B cell (primary cell): ENCODE results near the gene PRAC2. TPM values are rescaled to one million over a fixed set of nuclear protein-coding genes. Genes with fewer than 3 reads are reported as not detected.

Experiments
- ATAC-seq: fragments of 200-7000 bp; cut with Tn5 transposase; one replicate; pipeline ENCODE4 v1.10.0; 2021; ENCODE audit warnings: low read depth, mild to moderate bottlenecking, moderate number of reproducible peaks, moderate library complexity
- CTCF ChIA-PET: fragments of 350-600 bp; sonication (Branson Sonifier 250); formaldehyde crosslinking; loops from one replicate; lab custom pipeline; 2021; ENCODE audit warnings: antibody characterized with exemption, inconsistent platforms; lab: Charles Lee
- POLR2A ChIA-PET: fragments of 350-600 bp; sonication (Branson Sonifier 250); formaldehyde crosslinking; loops from one replicate; lab custom pipeline; 2021; ENCODE audit warnings: antibody characterized with exemption; lab: Charles Lee
- DNase-seq: peaks from one replicate; pipeline ENCODE4 v3.0.0; 2013
- H2AFZ ChIP-seq: 2 replicates; pipeline ENCODE4 v1.6.1; 2012; ENCODE audit warnings: mild to moderate bottlenecking, low read depth, low read length; ENCODE audit not compliant: insufficient read depth, poor library complexity, severe bottlenecking
- H3K27ac ChIP-seq, 2 donors: 1 replicate in 1 of 2; 2 replicates in 1 of 2; pipeline ENCODE4 v1.5.1; 2012 to 2013; ENCODE audit warnings: low read length in 2 of 2, mild to moderate bottlenecking in 2 of 2, moderate library complexity in 1 of 2
- H3K27me3 ChIP-seq, 4 experiments: fragments of 200-600 bp in 1 of 4; sonication (generic) in 1 of 4; replicated peaks in 1 of 4; 1 replicate in 2 of 4; 2 replicates in 2 of 4; pipeline versions ENCODE4 v1.6.1 to v1.7.0; 2013 to 2016; ENCODE audit warnings: low read length in 3 of 4, mild to moderate bottlenecking in 2 of 4, mixed read lengths in 1 of 4, moderate library complexity in 1 of 4; ENCODE audit not compliant: insufficient read depth in 4 of 4, control insufficient read depth in 3 of 4; ENCODE audit errors: control extremely low read depth in 1 of 4
- H3K36me3 ChIP-seq, 2 experiments: replicated peaks in 1 of 2; 1 replicate in 1 of 2; 2 replicates in 1 of 2; pipeline versions ENCODE4 v1.6.1 to v1.7.1; 2013; ENCODE audit warnings: low read length in 1 of 2; ENCODE audit not compliant: insufficient read depth in 2 of 2, control insufficient read depth in 1 of 2; ENCODE audit errors: control extremely low read depth in 1 of 2, extremely low read depth in 1 of 2
- H3K4me1 ChIP-seq, 2 donors: fragments of 200-600 bp in 1 of 2; sonication (generic) in 1 of 2; 1 replicate in 1 of 2; 2 replicates in 1 of 2; pipeline versions ENCODE4 v1.5.1 to v1.6.1; 2013 to 2017; ENCODE audit warnings: low read length in 2 of 2; ENCODE audit not compliant: control insufficient read depth in 2 of 2, insufficient read depth in 2 of 2
- H3K4me2 ChIP-seq: replicated peaks from 2 replicates; pipeline ENCODE3; 2012; ENCODE audit warnings: mild to moderate bottlenecking, low read depth, low read length; ENCODE audit not compliant: poor library complexity, severe bottlenecking
- H3K4me3 ChIP-seq, 5 experiments: fragments of 200-600 bp in 1 of 5; sonication (generic) in 1 of 5; 1 replicate in 3 of 5; 2 replicates in 2 of 5; pipeline versions ENCODE4 v1.5.1 to v1.7.0; 2011 to 2016; ENCODE audit warnings: low read length in 4 of 5, mild to moderate bottlenecking in 4 of 5, low read depth in 2 of 5, control low read depth in 1 of 5, moderate library complexity in 1 of 5; ENCODE audit not compliant: insufficient read depth in 1 of 5; ENCODE audit errors: control extremely low read depth in 1 of 5, extremely low read depth in 1 of 5
- H3K79me2 ChIP-seq: fragments of 200-600 bp; sonication (generic); one replicate; pipeline ENCODE4 v1.6.0; 2016; ENCODE audit warnings: low read length; ENCODE audit not compliant: control insufficient read depth, insufficient read depth
- H3K9ac ChIP-seq: fragments of 200-600 bp; sonication (generic); 2 replicates; pipeline ENCODE4 v1.6.1; 2017; ENCODE audit warnings: mild to moderate bottlenecking, low read length, moderate library complexity
- H3K9me3 ChIP-seq, 3 donors: one replicate each; pipeline versions ENCODE4 v1.6.1 to v1.7.1; 2013; ENCODE audit warnings: low read length in 2 of 3; ENCODE audit not compliant: control insufficient read depth in 2 of 3, insufficient read depth in 1 of 3; ENCODE audit errors: control extremely low read depth in 1 of 3
- H4K20me1 ChIP-seq: 2 replicates; pipeline ENCODE4 v1.6.0; 2012; ENCODE audit warnings: mild to moderate bottlenecking, low read length; ENCODE audit not compliant: insufficient read depth, control insufficient read depth, poor library complexity, severe bottlenecking
- H3K27ac Mint-ChIP-seq: one replicate; pipeline ENCODE4 v1.8.0; 2021; ENCODE audit warnings: mixed read lengths
- H3K27me3 Mint-ChIP-seq: one replicate; pipeline ENCODE4 v1.8.0; 2021; ENCODE audit warnings: mixed read lengths
- H3K4me1 Mint-ChIP-seq: one replicate; pipeline ENCODE4 v1.8.0; 2021; ENCODE audit warnings: mixed read lengths
- H3K4me3 Mint-ChIP-seq: one replicate; pipeline ENCODE4 v1.8.0; 2021; ENCODE audit warnings: mixed read lengths
- H3K9me3 Mint-ChIP-seq: one replicate; pipeline ENCODE4 v1.8.0; 2022; ENCODE audit warnings: mixed read lengths; ENCODE audit not compliant: insufficient read depth
- EZH2 ChIP-seq: IDR thresholded peaks from 2 replicates; pipeline ENCODE4 v1.6.1; 2012; ENCODE audit warnings: borderline replicate concordance, low read depth, mild to moderate bottlenecking, moderate library complexity, low read length; ENCODE audit not compliant: insufficient read depth, poor library complexity, severe bottlenecking
- whole genome bisulfite sequencing: methylation state at CpG from one replicate; pipeline ENCODE4 v1.1.5; 2013; ENCODE audit warnings: missing lambda C conversion rate; ENCODE audit not compliant: insufficient coverage; 5-methylcytosine and 5-hydroxymethylcytosine counted together
- intact Hi-C: fragments of 100-400 bp; cut with micrococcal nuclease; formaldehyde crosslinking; loops from one replicate; pipeline ENCODE4 v1.10.0; 2022
- polyA plus RNA-seq: library from polyadenylated mRNA; depleted of rRNA; stranded (reverse); fragments of >200 nt; gene quantifications from 2 replicates; pipeline ENCODE4 v1.2.3, GENCODE V29; 2012
- total RNA-seq, 2 donors: library from RNA; stranded (reverse); fragments of 120-200 nt in 1 of 2; gene quantifications; 1 replicate in 1 of 2; 2 replicates in 1 of 2; pipeline versions ENCODE4 v1.2.3 to v1.2.4, GENCODE V29; 2013 to 2022
- TF ChIP-seq, protein P1 (sequence below): fragments of 200-600 bp; IDR thresholded peaks from one replicate; pipeline ENCODE4 v1.8.0; 2022; ENCODE audit warnings: antibody characterized with exemption, mild to moderate bottlenecking

Gene PRAC2
- total and polyA plus RNA-seq, 2 donors (not counting 1 experiment from before 2014, with no cell fraction given): not detected

DNA sequence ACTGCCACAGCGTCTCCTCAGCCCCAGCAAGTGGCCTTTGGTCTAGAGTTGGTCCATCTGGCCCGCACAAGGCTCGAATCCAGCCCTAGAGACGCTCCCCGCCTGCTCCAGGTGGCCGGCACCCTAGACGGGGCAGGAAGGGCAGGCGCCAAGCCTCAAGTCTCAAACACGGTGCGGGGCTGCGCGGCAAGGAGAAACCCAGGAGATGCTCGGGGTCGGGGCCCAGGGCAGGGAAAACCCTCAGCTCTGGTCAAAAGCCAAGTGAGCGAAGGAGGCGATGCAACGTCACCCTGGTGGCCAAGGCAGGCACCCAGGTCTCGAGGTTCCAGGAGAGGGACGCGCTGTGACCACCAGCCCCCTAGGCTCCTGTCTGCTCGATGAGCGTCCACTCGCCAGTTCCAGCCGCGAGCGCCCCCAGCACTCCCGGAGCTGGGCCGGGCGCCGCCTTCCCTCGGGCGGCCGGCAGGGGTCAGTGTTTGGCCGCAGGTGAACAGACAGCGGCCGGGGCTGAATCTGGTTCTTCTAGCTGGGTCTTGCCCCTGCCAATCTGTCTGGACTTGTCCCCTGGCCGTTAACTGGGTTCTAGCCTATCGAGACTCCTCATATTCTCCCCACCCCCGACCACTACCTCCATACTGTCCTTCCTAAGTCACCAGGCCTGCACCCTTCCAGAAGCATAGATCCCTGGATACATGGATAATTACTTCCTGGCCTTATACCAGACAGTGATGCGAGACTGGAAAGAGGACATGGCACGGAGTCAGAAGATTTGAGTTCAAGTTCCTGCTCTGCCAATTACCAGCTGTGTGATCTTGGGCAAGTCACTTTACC lies 44.6 kb upstream of the PRAC2 start:
- Histone ChIP-seq H3K4me2 (peak overlapping the region; percentile 63), H3K36me3 (no peaks in the 10 kb centered on the region), H4K20me1 (no peaks in the 10 kb centered on the region), H3K9me3 (no peaks in the 10 kb centered on the region), H3K9ac (no peak overlapping the region), H3K79me2 (no peaks in the 10 kb centered on the region), H3K4me1 (peaks cover 0 to 9% of the 10 kb centered on the region in 2 donors), H3K27me3 (peaks cover 0 to 41% (median 18%) of the 10 kb centered on the region in 4 experiments), H3K27ac (no peak overlapping the region), H2AFZ (peak overlapping the region; percentile 63), H3K4me3 (no peak overlapping the region)
- WGBS: 10% methylated on average over 41 of the region's 41 CpGs
- no peak overlapping the region for H3K4me3 Mint-ChIP-seq
- peaks cover 49% of the 10 kb centered on the region for H3K27me3 Mint-ChIP-seq
- H3K27ac Mint-ChIP-seq: no peak overlapping the region
- POLR2A ChIA-PET: no interaction called here
- H3K9me3 Mint-ChIP-seq: no peaks in the 10 kb centered on the region
- ATAC-seq (peak; percentile 81), DNase-seq (peak; percentile 78)
- intact Hi-C loops: loop anchor here (1.0 kb wide), 2 partner anchors 201 to 354 kb away; no protein-coding TSS in a partner anchor
- peaks cover 2% of the 10 kb centered on the region for H3K4me1 Mint-ChIP-seq
- CTCF ChIA-PET: interaction anchor here (0.6 to 7.7 kb wide), 37 partner anchors 10 to 653 kb away, joined by 3 to 119 read pairs (median 4); partner anchors contain the start of gene TTLL6
- TF ChIP-seq EZH2: no peak
- TF ChIP-seq, protein P1, sequence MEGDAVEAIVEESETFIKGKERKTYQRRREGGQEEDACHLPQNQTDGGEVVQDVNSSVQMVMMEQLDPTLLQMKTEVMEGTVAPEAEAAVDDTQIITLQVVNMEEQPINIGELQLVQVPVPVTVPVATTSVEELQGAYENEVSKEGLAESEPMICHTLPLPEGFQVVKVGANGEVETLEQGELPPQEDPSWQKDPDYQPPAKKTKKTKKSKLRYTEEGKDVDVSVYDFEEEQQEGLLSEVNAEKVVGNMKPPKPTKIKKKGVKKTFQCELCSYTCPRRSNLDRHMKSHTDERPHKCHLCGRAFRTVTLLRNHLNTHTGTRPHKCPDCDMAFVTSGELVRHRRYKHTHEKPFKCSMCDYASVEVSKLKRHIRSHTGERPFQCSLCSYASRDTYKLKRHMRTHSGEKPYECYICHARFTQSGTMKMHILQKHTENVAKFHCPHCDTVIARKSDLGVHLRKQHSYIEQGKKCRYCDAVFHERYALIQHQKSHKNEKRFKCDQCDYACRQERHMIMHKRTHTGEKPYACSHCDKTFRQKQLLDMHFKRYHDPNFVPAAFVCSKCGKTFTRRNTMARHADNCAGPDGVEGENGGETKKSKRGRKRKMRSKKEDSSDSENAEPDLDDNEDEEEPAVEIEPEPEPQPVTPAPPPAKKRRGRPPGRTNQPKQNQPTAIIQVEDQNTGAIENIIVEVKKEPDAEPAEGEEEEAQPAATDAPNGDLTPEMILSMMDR: peak; percentile 97
